ENCODE measurements around the gene FYN. TPM values are rescaled to one million over a fixed set of nuclear protein-coding genes. Genes with fewer than 3 reads are reported as not detected.

FYN gene
- total and polyA plus RNA-seq, 2 of the 13 experiments (the other 11 are each of a cell fraction or from before 2014, with no cell fraction given): 15.5 to 24.6 TPM

- H4K20me1 ChIP-seq (ENCODE audit: insufficient read depth, low read length): no peaks in the 10 kb centered on the region
- H3K4me2 ChIP-seq (ENCODE audit: low read depth, low read length): no peak overlapping the region
- H2AFZ ChIP-seq (ENCODE audit: low read length): no peak overlapping the region
- H3K36me3 ChIP-seq (replicated peaks in 1 of 2; ENCODE audit: control insufficient read depth in 1 of 2, insufficient read depth in 2 of 2, low read length in 2 of 2): no peaks in the 10 kb centered on the region
- BruUV-seq (replicated peaks): no TSS peak
- intact Hi-C loops (cut with micrococcal nuclease; ENCODE audit: unreplicated experiment): no loop called here
- FAIRE-seq (no peak), DNase-seq (ENCODE audit: low spot score) (no peak), ATAC-seq (no peak)
- CTCF ChIA-PET (ENCODE audit: low intra/inter-chr PET ratio, low total read pairs): no interaction called here
- H3K27me3 ChIP-seq (ENCODE audit: control insufficient read depth in 1 of 2, insufficient read depth in 2 of 2, low read length in 2 of 2): no peaks in the 10 kb centered on the region
- H3K27ac ChIP-seq (ENCODE audit: extremely low read length, insufficient read depth, low read length): no peak overlapping the region
- in situ Hi-C loops (cut with HindIII; ENCODE audit: extremely low pct_ligation_motif_present, low pct_unique_long_range_greater_than_20kb): no loop called here
- H3K4me1 ChIP-seq (ENCODE audit: insufficient read depth, low read length): peaks cover 21% of the 10 kb centered on the region
- POLR2A ChIA-PET: no interaction called here
- no peak overlapping the region for H3K9ac ChIP-seq (ENCODE audit: insufficient read depth, low read depth, low read length)
- no peak overlapping the region for H3K4me3 ChIP-seq (replicated peaks in 1 of 3; ENCODE audit: insufficient read depth in 1 of 3, low read depth in 2 of 3, low read length in 3 of 3)
- whole genome bisulfite sequencing (ENCODE audit: low lambda C conversion rate): 92% methylated on average over 4 of the region's 4 CpGs
- no peaks in the 10 kb centered on the region for H3K79me2 ChIP-seq (ENCODE audit: insufficient read depth, low read length)
- no peaks in the 10 kb centered on the region for H3K9me3 ChIP-seq (ENCODE audit: low read length)
- no peak for TF ChIP-seq ZNF639 (CRISPR knock-in tag; conservative IDR thresholded peaks at IDR 0.05)
- TF ChIP-seq ZNF530 (CRISPR knock-in tag; IDR thresholded peaks at IDR 0.05; ENCODE audit: low read depth): no peak
- no peak for TF ChIP-seq ETS1 (CRISPR knock-in tag; IDR thresholded peaks at IDR 0.05)
- no peak for TF ChIP-seq TERF1 (CRISPR knock-in tag; IDR thresholded peaks at IDR 0.05)
- no peak for TF ChIP-seq ZEB1 (IDR thresholded peaks at IDR 0.05; ENCODE audit: insufficient replicate concordance, low read depth)
- no peak for TF ChIP-seq JUN (CRISPR knock-in tag; IDR thresholded peaks at IDR 0.05)
- TF ChIP-seq ZNF550 (CRISPR knock-in tag; IDR thresholded peaks at IDR 0.05; ENCODE audit: borderline replicate concordance): no peak
- TF ChIP-seq ZSCAN25 (CRISPR knock-in tag; IDR thresholded peaks at IDR 0.05): no peak
- TF ChIP-seq TCF7 (IDR thresholded peaks at IDR 0.05; ENCODE audit: low read depth): no peak
- TF ChIP-seq THAP9 (CRISPR knock-in tag; IDR thresholded peaks at IDR 0.05; ENCODE audit: borderline replicate concordance): no peak
- TF ChIP-seq ZNF274 (CRISPR knock-in tag; IDR thresholded peaks at IDR 0.05): no peak
- TF ChIP-seq PPARG (CRISPR knock-in tag; conservative IDR thresholded peaks at IDR 0.05): no peak
These were observed 72.4 kb downstream of the FYN start for GRCh38 chr6:111800821-111801220.

Measured in HepG2 (cell line).